GM10266 (cell line): ENCODE results near the gene PCSK5.

Source experiments
- DNase-seq: peaks from one replicate; pipeline ENCODE4 v3.0.0; 2012; ENCODE audit errors: extremely low spot score
- TF ChIP-seq, protein P1 (sequence below): IDR thresholded peaks from 2 replicates; pipeline ENCODE4 v1.5.1; 2012; ENCODE audit warnings: mild to moderate bottlenecking, low read depth; ENCODE audit not compliant: control insufficient read depth, insufficient read depth; ENCODE audit errors: missing control alignments

Gene PCSK5

DNA sequence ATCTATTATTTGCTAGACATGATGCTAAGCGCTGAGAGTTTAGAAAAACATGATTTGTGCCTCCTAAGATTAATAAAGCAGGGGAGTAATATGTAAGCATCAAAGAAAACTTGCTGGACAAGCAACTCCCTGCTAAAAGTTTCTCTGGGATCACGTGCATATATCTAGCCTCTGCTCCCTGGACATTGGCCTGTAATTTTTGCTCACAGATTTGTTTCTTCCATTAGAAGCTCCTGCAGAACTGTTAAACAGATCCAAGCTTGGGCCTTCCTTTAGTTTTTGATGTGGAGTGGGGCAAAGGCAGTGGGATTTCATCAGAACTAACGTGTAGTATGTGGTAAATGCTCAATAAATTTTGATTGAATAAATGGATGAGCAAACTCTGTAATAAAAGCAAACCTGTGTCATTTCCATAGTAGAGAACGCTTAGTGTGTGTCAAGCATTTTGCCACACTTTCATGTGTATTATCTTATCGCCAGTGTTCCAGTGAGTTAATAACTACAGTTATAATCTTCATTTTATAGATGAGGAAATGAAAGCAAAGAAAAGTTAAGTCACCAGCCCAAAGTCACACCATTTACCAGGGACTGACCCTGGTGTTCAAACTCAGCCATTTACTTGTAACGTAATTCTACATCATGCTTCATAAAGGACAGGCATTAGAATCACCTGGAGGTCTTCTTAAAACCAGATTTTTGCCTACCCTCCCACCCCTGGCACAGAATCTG, 100.3 kb downstream of the PCSK5 start:
- no peak for DNase-seq
- TF ChIP-seq, protein P1, sequence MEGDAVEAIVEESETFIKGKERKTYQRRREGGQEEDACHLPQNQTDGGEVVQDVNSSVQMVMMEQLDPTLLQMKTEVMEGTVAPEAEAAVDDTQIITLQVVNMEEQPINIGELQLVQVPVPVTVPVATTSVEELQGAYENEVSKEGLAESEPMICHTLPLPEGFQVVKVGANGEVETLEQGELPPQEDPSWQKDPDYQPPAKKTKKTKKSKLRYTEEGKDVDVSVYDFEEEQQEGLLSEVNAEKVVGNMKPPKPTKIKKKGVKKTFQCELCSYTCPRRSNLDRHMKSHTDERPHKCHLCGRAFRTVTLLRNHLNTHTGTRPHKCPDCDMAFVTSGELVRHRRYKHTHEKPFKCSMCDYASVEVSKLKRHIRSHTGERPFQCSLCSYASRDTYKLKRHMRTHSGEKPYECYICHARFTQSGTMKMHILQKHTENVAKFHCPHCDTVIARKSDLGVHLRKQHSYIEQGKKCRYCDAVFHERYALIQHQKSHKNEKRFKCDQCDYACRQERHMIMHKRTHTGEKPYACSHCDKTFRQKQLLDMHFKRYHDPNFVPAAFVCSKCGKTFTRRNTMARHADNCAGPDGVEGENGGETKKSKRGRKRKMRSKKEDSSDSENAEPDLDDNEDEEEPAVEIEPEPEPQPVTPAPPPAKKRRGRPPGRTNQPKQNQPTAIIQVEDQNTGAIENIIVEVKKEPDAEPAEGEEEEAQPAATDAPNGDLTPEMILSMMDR, result no peak

DNA sequence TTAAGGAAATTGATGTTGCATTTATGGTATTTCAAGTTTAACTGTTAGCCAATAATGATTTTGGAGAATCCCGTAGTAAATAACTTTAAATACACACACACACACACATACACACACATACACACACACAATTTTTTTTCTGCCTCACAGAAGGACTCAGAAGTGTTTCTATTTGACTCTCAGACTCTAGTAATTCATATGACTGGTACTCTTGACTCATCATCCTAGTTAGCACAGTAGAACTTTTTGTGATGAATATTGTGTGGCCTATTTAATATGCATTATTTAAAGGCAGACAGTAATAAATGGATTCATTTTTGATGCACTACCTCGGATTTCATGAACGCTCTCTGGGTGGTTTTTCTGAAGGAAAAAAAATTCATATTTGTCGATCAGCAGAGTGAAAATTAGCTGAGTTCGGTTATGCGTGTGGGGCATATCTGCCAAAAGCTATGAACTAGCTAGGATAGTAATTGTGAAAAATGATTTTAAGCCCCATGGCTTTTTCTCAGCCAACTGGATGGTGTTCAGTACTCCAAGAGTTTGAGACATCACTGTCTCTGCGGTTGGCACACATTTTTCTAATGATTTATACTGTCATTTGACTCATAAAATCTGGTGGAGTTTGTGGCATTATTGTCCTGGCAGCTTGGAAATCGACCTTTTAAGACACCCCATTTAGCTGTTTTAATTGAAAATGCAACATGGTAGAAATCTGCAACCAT, 102.2 kb downstream of the PCSK5 start:
- TF ChIP-seq, protein P1, result no peak

DNA sequence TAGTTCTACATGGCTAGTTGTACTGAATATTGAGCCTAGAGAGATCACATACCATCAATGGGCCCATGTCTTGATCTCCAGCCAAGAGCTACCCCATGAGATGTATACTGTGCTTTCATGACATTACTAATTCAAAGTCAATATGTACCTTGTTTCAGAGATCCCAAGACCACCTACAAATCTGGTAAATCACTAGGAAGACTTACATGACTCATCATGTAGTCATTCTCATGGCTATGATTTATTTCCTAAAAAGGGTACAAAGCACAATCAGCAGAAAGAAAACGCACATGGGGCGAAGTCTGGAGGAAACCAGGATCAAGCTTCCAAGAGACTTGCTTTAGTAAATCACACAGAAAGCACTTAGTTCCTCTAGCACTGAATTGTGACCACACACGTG, 103.0 kb downstream of the PCSK5 start:
- no peak for DNase-seq
- TF ChIP-seq, protein P1, result no peak

More for the DNA sequence above, 102.2 kb downstream of the PCSK5 start:
- no peak for DNase-seq

DNA sequence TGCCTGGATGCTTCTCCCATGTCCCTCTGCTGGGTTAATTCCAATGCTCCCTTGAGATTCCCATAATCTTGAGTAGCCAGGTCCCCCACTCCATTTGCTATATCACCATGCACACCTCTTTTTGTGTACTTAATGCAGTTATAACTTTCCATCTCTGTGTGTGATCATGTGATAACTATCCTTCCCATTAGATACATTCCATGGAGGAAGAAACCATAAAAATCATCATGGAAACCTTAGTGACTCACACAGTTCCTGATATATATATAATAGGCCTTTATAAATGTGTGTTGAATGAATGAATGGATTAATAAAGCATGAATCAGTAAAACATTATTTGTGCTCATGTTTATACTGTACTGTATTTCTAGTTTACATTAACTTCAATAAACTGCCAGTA, 104.6 kb downstream of the PCSK5 start:
- DNase-seq, result no peak
- TF ChIP-seq, protein P1, result no peak

DNA sequence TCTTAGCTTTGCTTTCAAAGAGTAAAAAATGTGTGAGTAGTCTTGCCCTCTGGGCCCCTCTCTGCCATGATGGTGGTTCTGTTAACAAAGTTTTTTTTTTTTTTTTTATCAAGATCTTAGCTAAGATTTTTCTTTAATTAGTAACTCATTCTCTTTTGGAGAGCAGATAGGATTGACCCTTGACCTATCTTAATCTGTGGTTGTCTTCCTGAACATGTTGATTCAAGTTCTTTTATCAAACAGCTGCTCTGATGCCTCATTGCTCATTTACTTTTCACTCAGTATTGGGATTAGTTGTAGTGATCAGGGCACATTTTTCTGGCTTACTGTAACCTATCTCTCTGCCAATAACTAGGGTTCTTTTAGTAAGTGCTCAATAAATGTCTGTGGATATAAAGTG, 106.3 kb downstream of the PCSK5 start:
- TF ChIP-seq, protein P1, result no peak
- DNase-seq, result no peak

DNA sequence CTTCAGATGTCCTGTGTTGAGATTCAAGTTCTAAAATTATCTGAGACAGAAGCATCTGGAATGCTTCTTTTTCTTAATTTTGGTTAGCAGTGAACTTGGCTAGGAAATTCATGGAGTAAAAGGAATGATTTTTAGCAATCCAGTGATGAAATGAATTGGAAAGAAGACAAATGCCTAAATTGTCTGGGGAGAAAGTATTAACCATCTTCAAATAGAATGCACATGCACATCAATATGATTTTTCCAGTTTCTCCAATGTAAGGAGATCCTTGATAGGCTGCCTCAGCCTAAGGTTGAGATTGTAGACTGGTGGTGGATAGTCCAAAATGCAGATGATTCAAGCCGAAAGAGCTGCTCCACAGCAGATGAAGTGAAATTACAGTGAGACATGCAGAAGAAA, 106.7 kb downstream of the PCSK5 start:
- DNase-seq, result no peak
- TF ChIP-seq, protein P1, result no peak

DNA sequence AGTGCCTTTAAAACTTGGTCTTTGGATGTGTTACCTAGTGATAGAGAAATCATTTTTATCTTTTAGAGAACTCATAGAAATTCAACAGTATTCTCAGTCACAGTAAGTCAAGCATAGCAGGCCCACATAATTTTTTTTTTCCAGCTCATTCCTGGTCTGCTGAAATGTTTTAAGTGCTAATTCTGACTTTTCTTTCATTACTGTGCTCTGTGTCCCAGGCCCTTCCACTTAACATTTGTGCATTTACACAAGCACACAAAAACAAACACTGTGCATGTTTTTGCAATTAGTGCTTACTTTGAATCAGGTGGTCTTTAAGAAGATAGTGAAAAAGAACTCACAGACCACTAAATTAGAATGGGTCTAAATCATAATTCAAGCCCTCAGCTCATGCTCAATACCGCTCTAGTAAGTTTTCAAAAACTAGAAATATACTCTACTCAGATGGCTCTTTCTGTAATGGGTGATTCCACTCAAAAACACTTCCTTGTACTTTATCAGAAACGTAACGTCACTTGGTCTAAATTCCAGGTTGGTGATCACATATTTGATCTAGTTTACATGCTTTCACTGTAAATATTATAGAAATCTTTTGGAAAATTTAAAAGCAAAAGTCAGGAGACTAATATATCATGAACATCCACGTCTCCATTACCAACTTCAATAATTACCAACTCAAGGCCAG, 107.8 kb downstream of the PCSK5 start:
- TF ChIP-seq, protein P1, result no peak
- no peak for DNase-seq
